Activated CD8-positive, alpha-beta T cell treated with anti-CD3 and anti-CD28 coated beads, Interleukin-2, amount 10 ng/mL, durations not matched to agents 7 days and 5 days (primary cell): ENCODE measurements around the gene GNA12. TPM values are rescaled to one million over a fixed set of nuclear protein-coding genes. Genes with fewer than 3 reads are reported as not detected.
A peak's percentile ranks its signal among the peaks of the same experiment; 100 is the strongest.

Experiments used
- ATAC-seq: fragments of 150-1000 bp; cut with Tn5 transposase; one replicate; pipeline ENCODE4 v1.10.0; 2021; ENCODE audit warnings: moderate library complexity
- CTCF ChIA-PET: fragments of 350-600 bp; sonication (Branson Sonifier 250); formaldehyde crosslinking; loops from one replicate; lab custom pipeline; 2021; ENCODE audit warnings: antibody characterized with exemption; lab: Charles Lee
- POLR2A ChIA-PET: fragments of 350-600 bp; sonication (Branson Sonifier 250); formaldehyde crosslinking; loops from one replicate; lab custom pipeline; 2021; ENCODE audit warnings: antibody characterized with exemption; lab: Charles Lee
- DNase-seq: peaks from one replicate; pipeline ENCODE4 v3.0.0-alpha.2; 2020
- H3K27ac Mint-ChIP-seq: one replicate; pipeline ENCODE4 v1.8.0; 2021; ENCODE audit warnings: mild to moderate bottlenecking, mixed read lengths
- H3K27me3 Mint-ChIP-seq: one replicate; pipeline ENCODE4 v1.8.0; 2021; ENCODE audit warnings: low read depth, mixed read lengths
- H3K36me3 Mint-ChIP-seq: one replicate; pipeline ENCODE4 v1.8.0; 2021; ENCODE audit warnings: low read depth, mixed read lengths
- H3K4me1 Mint-ChIP-seq: one replicate; pipeline ENCODE4 v1.8.0; 2021; ENCODE audit warnings: low read depth, mixed read lengths
- H3K4me3 Mint-ChIP-seq: one replicate; pipeline ENCODE4 v1.8.0; 2021; ENCODE audit warnings: mild to moderate bottlenecking, mixed read lengths
- H3K9me3 Mint-ChIP-seq: one replicate; pipeline ENCODE4 v1.8.0; 2022; ENCODE audit warnings: mixed read lengths; ENCODE audit not compliant: insufficient read depth
- total RNA-seq, 2 experiments: library from RNA; stranded (reverse); gene quantifications; one replicate each; pipeline ENCODE4 v1.2.3, GENCODE V29; 2021

Gene GNA12
- total RNA-seq, 2 experiments from 2014 or later: 17.9 to 18.1 TPM

GRCh38 chr7:2710286-2710655 is 133.8 kb downstream of the GNA12 start:
- Mint-ChIP-seq H3K4me1 (peaks cover 47% of the 10 kb centered on the region), H3K4me3 (peak overlapping the region; percentile 51), H3K27ac (peak overlapping the region; percentile 63), H3K36me3 (no peaks in the 10 kb centered on the region), H3K9me3 (no peaks in the 10 kb centered on the region), H3K27me3 (peaks cover 29% of the 10 kb centered on the region)
- ChIA-PET POLR2A (interaction anchor here (0.8 to 5.6 kb wide), 9 partner anchors 9 to 185 kb away, joined by 3 to 48 read pairs (median 5); no protein-coding TSS in a partner anchor), CTCF (interaction anchor here (0.6 to 8.0 kb wide), 55 partner anchors 8 to 305 kb away, joined by 3 to 189 read pairs (median 5); partner anchors contain the start of genes BRAT1, GNA12, IQCE and TTYH3)
- peak; percentile 47 for DNase-seq
- ATAC-seq: peak; percentile 14

GRCh38 chr7:2709553-2710285 is 134.4 kb downstream of the GNA12 start:
- POLR2A ChIA-PET: interaction anchor here (0.8 to 5.6 kb wide), 9 partner anchors 9 to 184 kb away, joined by 3 to 48 read pairs (median 5); no protein-coding TSS in a partner anchor
- Mint-ChIP-seq H3K9me3 (no peaks in the 10 kb centered on the region), H3K27me3 (peaks cover 29% of the 10 kb centered on the region), H3K4me1 (peaks cover 41% of the 10 kb centered on the region), H3K27ac (peak overlapping the region; percentile 63), H3K4me3 (peak overlapping the region; percentile 51), H3K36me3 (no peaks in the 10 kb centered on the region)
- peak; percentile 91 for ATAC-seq
- CTCF ChIA-PET: interaction anchor here (0.6 to 8.0 kb wide), 58 partner anchors 9 to 1050 kb away, joined by 3 to 189 read pairs (median 5); partner anchors contain the start of genes BRAT1, GNA12, IQCE and TTYH3
- DNase-seq: peak; percentile 88

- ChIA-PET POLR2A (interaction anchor here (1.6 to 5.6 kb wide), 3 partner anchors 10 to 39 kb away, joined by 5 to 48 read pairs (median 15); no protein-coding TSS in a partner anchor), CTCF (interaction anchor here (0.6 to 8.0 kb wide), 24 partner anchors 9 to 1049 kb away, joined by 3 to 189 read pairs (median 6); partner anchors contain the start of genes BRAT1, IQCE and TTYH3)
- Mint-ChIP-seq H3K4me1 (peaks cover 32% of the 10 kb centered on the region), H3K9me3 (no peaks in the 10 kb centered on the region), H3K27me3 (peaks cover 24% of the 10 kb centered on the region), H3K36me3 (no peaks in the 10 kb centered on the region), H3K27ac (no peak overlapping the region), H3K4me3 (no peak overlapping the region)
- ATAC-seq (no peak), DNase-seq (no peak)
These were observed 135.4 kb downstream of the GNA12 start for GRCh38 chr7:2708547-2709310.

GRCh38 chr7:2708041-2708440 is 136.1 kb downstream of the GNA12 start:
- H3K4me1 Mint-ChIP-seq: peaks cover 26% of the 10 kb centered on the region

GRCh38 chr7:2707481-2707880 is 136.6 kb downstream of the GNA12 start:
- CTCF ChIA-PET: interaction anchor here (1.0 to 8.0 kb wide), 2 partner anchors 9 to 38 kb away, joined by 4 to 189 read pairs; no protein-coding TSS in a partner anchor

More at GRCh38 chr7:2708041-2708440, 136.1 kb downstream of the GNA12 start:
- DNase-seq (no peak), ATAC-seq (no peak)
- Mint-ChIP-seq H3K9me3 (no peaks in the 10 kb centered on the region), H3K27me3 (peaks cover 23% of the 10 kb centered on the region), H3K36me3 (no peaks in the 10 kb centered on the region), H3K4me3 (no peak overlapping the region), H3K27ac (no peak overlapping the region)
- ChIA-PET CTCF (interaction anchor here (3.5 to 8.0 kb wide), 4 partner anchors 8 to 64 kb away, joined by 31 to 189 read pairs (median 75); no protein-coding TSS in a partner anchor), POLR2A (interaction anchor here (5.6 kb wide), 1 partner anchor 9 kb away, joined by 48 read pairs; no protein-coding TSS in a partner anchor)

GRCh38 chr7:2706685-2707126 is 137.4 kb downstream of the GNA12 start:
- CTCF ChIA-PET: interaction anchor here (1.0 to 8.0 kb wide), 2 partner anchors 8 to 37 kb away, joined by 4 to 189 read pairs; no protein-coding TSS in a partner anchor
- H3K27ac Mint-ChIP-seq: no peak overlapping the region
- POLR2A ChIA-PET: no interaction called here
- H3K9me3 Mint-ChIP-seq: no peaks in the 10 kb centered on the region
- H3K4me1 Mint-ChIP-seq: peaks cover 24% of the 10 kb centered on the region
- DNase-seq (no peak), ATAC-seq (no peak)
- H3K27me3 Mint-ChIP-seq: peaks cover 28% of the 10 kb centered on the region
- H3K36me3 Mint-ChIP-seq: no peaks in the 10 kb centered on the region
- H3K4me3 Mint-ChIP-seq: no peak overlapping the region

More at GRCh38 chr7:2707481-2707880, 136.6 kb downstream of the GNA12 start:
- H3K27ac Mint-ChIP-seq: no peak overlapping the region
- no peaks in the 10 kb centered on the region for H3K36me3 Mint-ChIP-seq
- no peak for DNase-seq
- peaks cover 26% of the 10 kb centered on the region for H3K4me1 Mint-ChIP-seq
- POLR2A ChIA-PET: interaction anchor here (0.8 kb wide), 1 partner anchor 42 kb away, joined by 3 read pairs; no protein-coding TSS in a partner anchor
- no peak for ATAC-seq
- no peaks in the 10 kb centered on the region for H3K9me3 Mint-ChIP-seq
- H3K27me3 Mint-ChIP-seq: peaks cover 23% of the 10 kb centered on the region
- no peak overlapping the region for H3K4me3 Mint-ChIP-seq

- Mint-ChIP-seq H3K4me3 (no peak overlapping the region), H3K27me3 (peaks cover 36% of the 10 kb centered on the region), H3K9me3 (no peaks in the 10 kb centered on the region), H3K36me3 (no peaks in the 10 kb centered on the region), H3K27ac (no peak overlapping the region), H3K4me1 (peaks cover 15% of the 10 kb centered on the region)
- DNase-seq (no peak), ATAC-seq (no peak)
- ChIA-PET POLR2A (no interaction called here), CTCF (interaction anchor here (8.0 kb wide), 1 partner anchor 36 kb away, joined by 189 read pairs; no protein-coding TSS in a partner anchor)
These were observed 138.6 kb downstream of the GNA12 start for GRCh38 chr7:2705371-2706096.

- DNase-seq (no peak), ATAC-seq (no peak)
- H3K9me3 Mint-ChIP-seq: no peaks in the 10 kb centered on the region
- peaks cover 30% of the 10 kb centered on the region for H3K4me1 Mint-ChIP-seq
- H3K4me3 Mint-ChIP-seq: no peak overlapping the region
- H3K36me3 Mint-ChIP-seq: no peaks in the 10 kb centered on the region
- peak overlapping the region; percentile 2 for H3K27ac Mint-ChIP-seq
- ChIA-PET POLR2A (no interaction called here), CTCF (interaction anchor here (1.2 kb wide), 1 partner anchor 13 kb away, joined by 3 read pairs; no protein-coding TSS in a partner anchor)
- H3K27me3 Mint-ChIP-seq: peaks cover 36% of the 10 kb centered on the region
These were observed 141.5 kb downstream of the GNA12 start for GRCh38 chr7:2702594-2702957.

- no peak for DNase-seq
- POLR2A ChIA-PET: interaction anchor here (0.6 kb wide), 1 partner anchor 9 kb away, joined by 3 read pairs; no protein-coding TSS in a partner anchor
- Mint-ChIP-seq H3K4me3 (no peak overlapping the region), H3K36me3 (no peaks in the 10 kb centered on the region), H3K9me3 (no peaks in the 10 kb centered on the region), H3K4me1 (peaks cover 32% of the 10 kb centered on the region), H3K27ac (peak overlapping the region; percentile 2), H3K27me3 (peaks cover 33% of the 10 kb centered on the region)
- CTCF ChIA-PET: interaction anchor here (1.2 to 5.1 kb wide), 2 partner anchors 8 to 14 kb away, joined by 3 to 116 read pairs; no protein-coding TSS in a partner anchor
- ATAC-seq: no peak
These were observed 142.1 kb downstream of the GNA12 start for GRCh38 chr7:2701832-2702593.

- no peak for DNase-seq
- Mint-ChIP-seq H3K9me3 (no peaks in the 10 kb centered on the region), H3K4me1 (peaks cover 32% of the 10 kb centered on the region), H3K27ac (no peak overlapping the region), H3K27me3 (peaks cover 32% of the 10 kb centered on the region), H3K4me3 (no peak overlapping the region), H3K36me3 (no peaks in the 10 kb centered on the region)
- ATAC-seq: no peak
- CTCF ChIA-PET: interaction anchor here (1.0 to 5.1 kb wide), 3 partner anchors 8 to 17 kb away, joined by 3 to 116 read pairs (median 3); no protein-coding TSS in a partner anchor
- POLR2A ChIA-PET: interaction anchor here (0.6 kb wide), 1 partner anchor 10 kb away, joined by 3 read pairs; no protein-coding TSS in a partner anchor
These were observed 142.7 kb downstream of the GNA12 start for GRCh38 chr7:2701424-2701823.
